Left lung (tissue), 10 donors: ENCODE data around the gene NR2F1-AS1. TPM values are rescaled to one million over a fixed set of nuclear protein-coding genes. Genes with fewer than 3 reads are reported as not detected.

Experiments
- ATAC-seq: fragments of 200-7000 bp; cut with Tn5 transposase; one replicate; pipeline ENCODE4 v1.9.1; 2020; ENCODE audit warnings: moderate library complexity
- DNase-seq, 4 donors: peaks; one replicate each; pipeline ENCODE4 v3.0.0-alpha.2; 2013 to 2020
- H3K27ac ChIP-seq, 2 donors: fragments of 200-600 bp; sonication (generic) in 1 of 2; one replicate each; pipeline versions ENCODE4 v1.5.0 to v1.8.0; 2020 to 2021
- H3K27me3 ChIP-seq, 2 donors: fragments of 200-600 bp; sonication (generic) in 1 of 2; one replicate each; pipeline versions ENCODE4 v1.5.0 to v1.8.0; 2020 to 2021
- H3K36me3 ChIP-seq, 2 donors: fragments of 200-600 bp; sonication (generic) in 1 of 2; one replicate each; pipeline versions ENCODE4 v1.5.0 to v1.8.0; 2020 to 2021
- H3K4me1 ChIP-seq, 2 donors: fragments of 200-600 bp; one replicate each; pipeline ENCODE4 v1.8.0; 2021
- H3K4me3 ChIP-seq, 2 donors: fragments of 200-600 bp; sonication (generic) in 1 of 2; one replicate each; pipeline versions ENCODE4 v1.5.0 to v1.8.0; 2020 to 2021; ENCODE audit warnings: mild to moderate bottlenecking in 1 of 2
- H3K9me3 ChIP-seq, 2 donors: fragments of 200-600 bp; sonication (generic) in 1 of 2; one replicate each; pipeline versions ENCODE4 v1.5.0 to v1.8.0; 2020 to 2021
- intact Hi-C, 2 donors: fragments of 100-400 bp; cut with DNase I; formaldehyde crosslinking; loops; one replicate each; pipeline versions ENCODE4 v1.11.2 to v1.14.2; 2022
- polyA plus RNA-seq, 6 donors: library from polyadenylated mRNA; unstranded; fragments of 120-200 nt; gene quantifications; one replicate each; pipeline ENCODE4 v1.2.1, GENCODE V29; 2013; ENCODE audit not compliant: insufficient read length in 6 of 6
- total RNA-seq, 2 donors: library from RNA; stranded (reverse); fragmentation: NEBNext Ultra II Directional; extraction: Animal tissue kit (Norgen Biotek cat#: 25700); gene quantifications; one replicate each; pipeline ENCODE4 v1.2.1, GENCODE V29; 2021
- TF ChIP-seq, protein P1 (sequence below), 2 donors: fragments of 200-600 bp; sonication (generic) in 1 of 2; IDR thresholded peaks; one replicate each; pipeline versions ENCODE4 v1.5.0 to v1.8.0; 2021; ENCODE audit warnings: antibody characterized with exemption in 2 of 2
- donor health status: DM: no; HTN: yes; CAD: no.
- donor health status: DM: no; HTN: no; CAD: no.

The NR2F1-AS1 gene
- total and polyA plus RNA-seq, 8 donors, result 10.5 to 66.3 (median 48.3) TPM

DNA sequence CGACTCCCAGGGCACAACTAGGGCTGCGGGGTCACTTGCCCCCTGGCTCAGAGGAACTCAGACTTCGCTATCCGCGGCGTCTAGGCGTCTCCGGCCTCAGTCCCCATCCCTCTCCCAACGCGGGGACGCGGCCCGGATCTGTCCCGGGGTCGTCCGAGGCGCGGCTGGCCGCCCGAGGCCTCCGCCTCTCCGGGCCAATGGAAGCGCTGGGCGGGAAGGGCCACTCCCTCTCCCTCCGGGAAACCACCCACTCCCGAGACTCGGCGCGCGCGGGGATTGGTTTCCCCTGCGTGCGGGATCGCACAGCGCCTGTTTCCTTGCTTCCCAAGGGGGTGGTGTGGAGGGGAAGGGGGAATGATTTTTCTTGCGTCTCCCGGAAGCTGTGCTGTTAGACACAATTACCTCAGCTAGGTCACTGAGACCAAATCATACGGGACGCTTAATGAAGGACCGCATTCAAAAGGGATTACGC, 40.3 kb upstream of the NR2F1-AS1 start:
- H3K9me3 ChIP-seq, result no peaks in the 10 kb centered on the region
- peaks cover 0 to 22% of the 10 kb centered on the region in 2 donors for H3K4me1 ChIP-seq
- TF ChIP-seq, protein P1, sequence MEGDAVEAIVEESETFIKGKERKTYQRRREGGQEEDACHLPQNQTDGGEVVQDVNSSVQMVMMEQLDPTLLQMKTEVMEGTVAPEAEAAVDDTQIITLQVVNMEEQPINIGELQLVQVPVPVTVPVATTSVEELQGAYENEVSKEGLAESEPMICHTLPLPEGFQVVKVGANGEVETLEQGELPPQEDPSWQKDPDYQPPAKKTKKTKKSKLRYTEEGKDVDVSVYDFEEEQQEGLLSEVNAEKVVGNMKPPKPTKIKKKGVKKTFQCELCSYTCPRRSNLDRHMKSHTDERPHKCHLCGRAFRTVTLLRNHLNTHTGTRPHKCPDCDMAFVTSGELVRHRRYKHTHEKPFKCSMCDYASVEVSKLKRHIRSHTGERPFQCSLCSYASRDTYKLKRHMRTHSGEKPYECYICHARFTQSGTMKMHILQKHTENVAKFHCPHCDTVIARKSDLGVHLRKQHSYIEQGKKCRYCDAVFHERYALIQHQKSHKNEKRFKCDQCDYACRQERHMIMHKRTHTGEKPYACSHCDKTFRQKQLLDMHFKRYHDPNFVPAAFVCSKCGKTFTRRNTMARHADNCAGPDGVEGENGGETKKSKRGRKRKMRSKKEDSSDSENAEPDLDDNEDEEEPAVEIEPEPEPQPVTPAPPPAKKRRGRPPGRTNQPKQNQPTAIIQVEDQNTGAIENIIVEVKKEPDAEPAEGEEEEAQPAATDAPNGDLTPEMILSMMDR (IDR thresholded peaks at IDR 0.05), result no peak
- ATAC-seq (peak; percentile 90), DNase-seq (peak; percentile 83 to 93 (median 90))
- peak overlapping the region; percentile 67 to 77 for H3K27ac ChIP-seq
- intact Hi-C loops, result no loop called here
- no peaks in the 10 kb centered on the region for H3K36me3 ChIP-seq
- H3K27me3 ChIP-seq, result peaks cover under 1 to 33% of the 10 kb centered on the region in 2 donors
- peak overlapping the region; percentile 57 to 59 for H3K4me3 ChIP-seq

- ATAC-seq, result peak; percentile 93
- Histone ChIP-seq H3K27me3 (peaks cover 3 to 40% of the 10 kb centered on the region in 2 donors), H3K27ac (peak overlapping the region; percentile 67 to 77), H3K4me3 (peak overlapping the region; percentile 57 to 59), H3K4me1 (peaks cover 0 to 22% of the 10 kb centered on the region in 2 donors), H3K36me3 (no peaks in the 10 kb centered on the region), H3K9me3 (no peaks in the 10 kb centered on the region)
- peak in 3 of 4 donors; percentile 78 to 91 (median 83) for DNase-seq
- intact Hi-C loops, result no loop called here
- TF ChIP-seq, protein P1 (IDR thresholded peaks at IDR 0.05), result peak in 1 of 2 donors; percentile 12
These were observed 39.7 kb upstream of the NR2F1-AS1 start for GRCh38 chr5:93620487-93621326.

- intact Hi-C loops, result no loop called here
- ATAC-seq, result no peak
These were observed 35.6 kb upstream of the NR2F1-AS1 start for GRCh38 chr5:93616538-93617174.

GRCh38 chr5:93612855-93613243, 31.8 kb upstream of the NR2F1-AS1 start:
- no peaks in the 10 kb centered on the region for H3K4me1 ChIP-seq
- no peak overlapping the region for H3K4me3 ChIP-seq
- H3K36me3 ChIP-seq, result no peaks in the 10 kb centered on the region
- peaks cover 64 to 86% of the 10 kb centered on the region in 2 donors for H3K27me3 ChIP-seq
- no peak overlapping the region for H3K27ac ChIP-seq
- TF ChIP-seq, protein P1 (IDR thresholded peaks at IDR 0.05), result no peak
- no peak for ATAC-seq
- intact Hi-C loops, result no loop called here
- DNase-seq, result no peak
- no peaks in the 10 kb centered on the region for H3K9me3 ChIP-seq

More at GRCh38 chr5:93616538-93617174, 35.6 kb upstream of the NR2F1-AS1 start:
- Histone ChIP-seq H3K4me1 (peaks cover 0 to 15% of the 10 kb centered on the region in 2 donors), H3K36me3 (no peaks in the 10 kb centered on the region), H3K9me3 (no peaks in the 10 kb centered on the region), H3K27ac (no peak overlapping the region), H3K27me3 (peaks cover 27 to 63% of the 10 kb centered on the region in 2 donors), H3K4me3 (no peak overlapping the region)
- TF ChIP-seq, protein P1 (IDR thresholded peaks at IDR 0.05), result no peak
- DNase-seq, result no peak
